ENCODE results near the gene C2orf68. TPM values are rescaled to one million over a fixed set of nuclear protein-coding genes. Genes with fewer than 3 reads are reported as not detected.

C2orf68 gene
- total RNA-seq, 1 donor from 2014 or later, result 67.1 TPM

- Mint-ChIP-seq H3K4me1 (ENCODE audit: low read depth) (no peaks in the 10 kb centered on the region), H3K27me3 (no peaks in the 10 kb centered on the region), H3K4me3 (ENCODE audit: low read depth) (no peak overlapping the region), H3K9me3 (ENCODE audit: low read depth) (no peaks in the 10 kb centered on the region), H3K27ac (no peak overlapping the region), H3K36me3 (ENCODE audit: insufficient read depth) (peaks cover 29% of the 10 kb centered on the region)
- TF ChIP-seq CTCF (IDR thresholded peaks at IDR 0.05; ENCODE audit: unreplicated experiment), result no peak
- DNase-seq (ENCODE audit: low spot score, unreplicated experiment), result no peak
Measured at GRCh38 chr2:85644909-85645308, 33.0 kb upstream of the C2orf68 start.

- no peaks in the 10 kb centered on the region for H3K4me1 Mint-ChIP-seq (ENCODE audit: low read depth)
- TF ChIP-seq CTCF (IDR thresholded peaks at IDR 0.05; ENCODE audit: unreplicated experiment), result no peak
- no peaks in the 10 kb centered on the region for H3K27me3 Mint-ChIP-seq
- H3K9me3 Mint-ChIP-seq (ENCODE audit: low read depth), result no peaks in the 10 kb centered on the region
- DNase-seq (ENCODE audit: low spot score, unreplicated experiment), result no peak
- peaks cover 25% of the 10 kb centered on the region for H3K36me3 Mint-ChIP-seq (ENCODE audit: insufficient read depth)
- no peak overlapping the region for H3K27ac Mint-ChIP-seq
- H3K4me3 Mint-ChIP-seq (ENCODE audit: low read depth), result no peak overlapping the region
Measured at GRCh38 chr2:85642725-85643124, 30.9 kb upstream of the C2orf68 start.

GRCh38 chr2:85635636-85636035, 23.8 kb upstream of the C2orf68 start:
- H3K4me1 Mint-ChIP-seq (ENCODE audit: low read depth), result no peaks in the 10 kb centered on the region
- H3K27me3 Mint-ChIP-seq, result no peaks in the 10 kb centered on the region
- no peak for TF ChIP-seq CTCF (IDR thresholded peaks at IDR 0.05; ENCODE audit: unreplicated experiment)
- H3K4me3 Mint-ChIP-seq (ENCODE audit: low read depth), result no peak overlapping the region
- H3K36me3 Mint-ChIP-seq (ENCODE audit: insufficient read depth), result peaks cover 30% of the 10 kb centered on the region
- no peak overlapping the region for H3K27ac Mint-ChIP-seq
- DNase-seq (ENCODE audit: low spot score, unreplicated experiment), result no peak
- no peaks in the 10 kb centered on the region for H3K9me3 Mint-ChIP-seq (ENCODE audit: low read depth)

GRCh38 chr2:85635011-85635410, 23.1 kb upstream of the C2orf68 start:
- H3K9me3 Mint-ChIP-seq (ENCODE audit: low read depth), result no peaks in the 10 kb centered on the region
- H3K4me3 Mint-ChIP-seq (ENCODE audit: low read depth), result no peak overlapping the region
- DNase-seq (ENCODE audit: low spot score, unreplicated experiment), result no peak
- H3K27ac Mint-ChIP-seq, result no peak overlapping the region
- H3K4me1 Mint-ChIP-seq (ENCODE audit: low read depth), result no peaks in the 10 kb centered on the region
- TF ChIP-seq CTCF (IDR thresholded peaks at IDR 0.05; ENCODE audit: unreplicated experiment), result no peak
- peaks cover 33% of the 10 kb centered on the region for H3K36me3 Mint-ChIP-seq (ENCODE audit: insufficient read depth)
- H3K27me3 Mint-ChIP-seq, result no peaks in the 10 kb centered on the region

- H3K36me3 Mint-ChIP-seq (ENCODE audit: insufficient read depth), result peaks cover 30% of the 10 kb centered on the region
- DNase-seq (ENCODE audit: low spot score, unreplicated experiment), result no peak
- no peaks in the 10 kb centered on the region for H3K4me1 Mint-ChIP-seq (ENCODE audit: low read depth)
- no peak overlapping the region for H3K27ac Mint-ChIP-seq
- H3K27me3 Mint-ChIP-seq, result no peaks in the 10 kb centered on the region
- no peak overlapping the region for H3K4me3 Mint-ChIP-seq (ENCODE audit: low read depth)
- no peaks in the 10 kb centered on the region for H3K9me3 Mint-ChIP-seq (ENCODE audit: low read depth)
- TF ChIP-seq CTCF (IDR thresholded peaks at IDR 0.05; ENCODE audit: unreplicated experiment), result no peak
Measured at GRCh38 chr2:85631316-85631715, 19.4 kb upstream of the C2orf68 start.
